IMR-90 (cell line): Measurements from ENCODE around the gene CDON. TPM values are rescaled to one million over a fixed set of nuclear protein-coding genes. Genes with fewer than 3 reads are reported as not detected.

Experiments
- ATAC-seq: fragments of 200-7000 bp; cut with Tn5 transposase; 2 replicates; pipeline ENCODE4 v1.9.1; 2020; ENCODE audit warnings: low read depth, mild to moderate bottlenecking, moderate library complexity
- BruUV-seq: library from RNA; stranded (reverse); fragments of 400-500 nt; replicated peaks from 2 replicates; lab custom pipeline; 2021; lab: Mats Ljungman, UMichigan
- CTCF ChIA-PET: fragments of 300-600 bp; formaldehyde crosslinking; extraction: SDS; loops from one replicate; lab custom pipeline; 2021; ENCODE audit warnings: antibody characterized with exemption; lab: Yijun Ruan, JAX
- POLR2A ChIA-PET: fragments of 300-600 bp; sonication (Branson Sonifier 250); formaldehyde crosslinking; loops from one replicate; lab custom pipeline; 2022; ENCODE audit warnings: antibody characterized with exemption; ENCODE audit not compliant: unreplicated experiment; lab: Charles Lee
- DNase-seq: peaks from one replicate; pipeline ENCODE4 v3.0.0; 2013
- H2AFZ ChIP-seq: replicated peaks from 2 replicates; pipeline ENCODE3; 2013; ENCODE audit warnings: low read length, mild to moderate bottlenecking; ENCODE audit not compliant: poor library complexity
- H2AK5ac ChIP-seq: 2 replicates; pipeline ENCODE4 v1.6.1; 2013; ENCODE audit warnings: low read depth, low read length, inconsistent platforms
- H2AK9ac ChIP-seq: replicated peaks from 2 replicates; pipeline ENCODE3; 2013; ENCODE audit warnings: mild to moderate bottlenecking, low read depth, low read length, moderate library complexity; ENCODE audit not compliant: poor library complexity
- H2BK120ac ChIP-seq: 2 replicates; pipeline ENCODE4 v1.6.1; 2013; ENCODE audit warnings: low read depth, low read length, inconsistent platforms
- H2BK15ac ChIP-seq: 3 replicates; pipeline ENCODE4 v1.6.1; 2013; ENCODE audit warnings: low read depth, low read length, inconsistent platforms
- H2BK20ac ChIP-seq: 2 replicates; pipeline ENCODE4 v1.6.1; 2013; ENCODE audit warnings: low read depth, mild to moderate bottlenecking, inconsistent platforms, low read length, moderate library complexity
- H2BK5ac ChIP-seq: 2 replicates; pipeline ENCODE4 v1.6.1; 2013; ENCODE audit warnings: mild to moderate bottlenecking, low read depth, low read length, inconsistent platforms; ENCODE audit not compliant: poor library complexity, severe bottlenecking
- H3K14ac ChIP-seq: replicated peaks from 2 replicates; pipeline ENCODE4 v1.6.1; 2013; ENCODE audit warnings: low read depth, low read length, inconsistent platforms
- H3K18ac ChIP-seq: 2 replicates; pipeline ENCODE4 v1.6.1; 2013; ENCODE audit warnings: low read depth, low read length, control low read depth
- H3K23ac ChIP-seq: 2 replicates; pipeline ENCODE4 v1.6.1; 2013; ENCODE audit warnings: low read depth, low read length, inconsistent platforms
- H3K27ac ChIP-seq: 2 replicates; pipeline ENCODE4 v1.5.1; 2013; ENCODE audit warnings: mild to moderate bottlenecking, control low read depth, low read length; ENCODE audit not compliant: insufficient read depth
- H3K27me3 ChIP-seq: 2 replicates; pipeline ENCODE4 v1.6.1; 2013; ENCODE audit warnings: low read length; ENCODE audit not compliant: control insufficient read depth, insufficient read depth
- H3K36me3 ChIP-seq: 2 replicates; pipeline ENCODE4 v1.6.1; 2013; ENCODE audit warnings: low read length, mixed read lengths; ENCODE audit not compliant: control insufficient read depth, insufficient read depth
- H3K4ac ChIP-seq: 2 replicates; pipeline ENCODE4 v1.6.1; 2013; ENCODE audit warnings: low read depth, low read length, inconsistent platforms
- H3K4me1 ChIP-seq: 2 replicates; pipeline ENCODE4 v1.6.1; 2013; ENCODE audit warnings: low read length, mixed read lengths; ENCODE audit not compliant: control insufficient read depth, insufficient read depth
- H3K4me2 ChIP-seq: 2 replicates; pipeline ENCODE4 v1.6.1; 2013; ENCODE audit warnings: low read depth, mild to moderate bottlenecking, control low read depth, low read length, moderate library complexity
- H3K4me3 ChIP-seq: 2 replicates; pipeline ENCODE4 v1.5.1; 2013; ENCODE audit warnings: low read depth, mild to moderate bottlenecking, control low read depth, low read length, moderate library complexity; ENCODE audit not compliant: insufficient read depth
- H3K56ac ChIP-seq: 2 replicates; pipeline ENCODE4 v1.6.1; 2013; ENCODE audit warnings: low read length, inconsistent platforms; ENCODE audit not compliant: insufficient read depth; ENCODE audit errors: extremely low read depth
- H3K79me1 ChIP-seq, 2 experiments: 2 replicates each; pipeline ENCODE4 v1.6.1; 2013; ENCODE audit warnings: low read length in 2 of 2, inconsistent platforms in 1 of 2, low read depth in 1 of 2
- H3K9ac ChIP-seq: 2 replicates; pipeline ENCODE4 v1.6.1; 2013; ENCODE audit warnings: low read depth, low read length, control low read depth
- H3K9me1 ChIP-seq: 2 replicates; pipeline ENCODE4 v1.6.1; 2013; ENCODE audit warnings: low read length, inconsistent platforms; ENCODE audit not compliant: insufficient read depth
- H3K9me3 ChIP-seq: 2 replicates; pipeline ENCODE4 v1.6.1; 2013; ENCODE audit warnings: low read length; ENCODE audit not compliant: control insufficient read depth, insufficient read depth
- H4K20me1 ChIP-seq: 2 replicates; pipeline ENCODE4 v1.6.1; 2013; ENCODE audit warnings: low read length, inconsistent platforms; ENCODE audit not compliant: insufficient read depth
- H4K5ac ChIP-seq: 2 replicates; pipeline ENCODE4 v1.6.1; 2013; ENCODE audit warnings: mild to moderate bottlenecking, low read depth, low read length, control low read depth
- H4K8ac ChIP-seq, 2 experiments: 2 replicates each; pipeline ENCODE4 v1.6.1; 2013; ENCODE audit warnings: low read depth in 2 of 2, low read length in 2 of 2, control low read depth in 1 of 2, inconsistent platforms in 1 of 2
- H4K91ac ChIP-seq: 2 replicates; pipeline ENCODE4 v1.6.1; 2013; ENCODE audit warnings: low read depth, low read length, inconsistent platforms; ENCODE audit not compliant: insufficient read depth
- CEBPB ChIP-seq: IDR thresholded peaks from 2 replicates; pipeline ENCODE4 v1.6.1; 2012; ENCODE audit warnings: low read depth, low read length, improper control_type of control experiment
- CHD1 ChIP-seq: IDR thresholded peaks from 2 replicates; pipeline ENCODE4 v1.6.1; 2012; ENCODE audit warnings: low read depth, low read length, improper control_type of control experiment
- FOS ChIP-seq: fragments of 150-350 bp; IDR thresholded peaks from 2 replicates; pipeline ENCODE4 v1.6.1; 2016; ENCODE audit warnings: low read depth, low read length
- MAFK ChIP-seq: IDR thresholded peaks from 2 replicates; pipeline ENCODE4 v1.6.1; 2012; ENCODE audit warnings: low read depth, low read length, improper control_type of control experiment
- MAZ ChIP-seq: IDR thresholded peaks from 2 replicates; pipeline ENCODE4 v1.6.1; 2012; ENCODE audit warnings: low read depth, mild to moderate bottlenecking, low read length, improper control_type of control experiment, moderate library complexity, borderline replicate concordance
- NFE2L2 ChIP-seq: fragments of 150-350 bp; IDR thresholded peaks from 2 replicates; pipeline ENCODE4 v1.6.1; 2016; ENCODE audit warnings: low read depth, mild to moderate bottlenecking, low read length
- POLR2A ChIP-seq: IDR thresholded peaks from 2 replicates; pipeline ENCODE4 v1.6.1; 2012; ENCODE audit warnings: mild to moderate bottlenecking, low read depth, low read length
- RAD21 ChIP-seq: IDR thresholded peaks from 2 replicates; pipeline ENCODE4 v1.6.1; 2012; ENCODE audit warnings: low read length, improper control_type of control experiment
- RFX5 ChIP-seq: IDR thresholded peaks from 2 replicates; pipeline ENCODE4 v1.8.0; 2012; ENCODE audit warnings: low read depth, mild to moderate bottlenecking, low read length, moderate library complexity
- WGBS, 2 experiments: methylation state at CpG; one replicate each; pipeline versions ENCODE4 v1.1.5 to v1.1.7; 2013; ENCODE audit warnings: missing lambda C conversion rate in 2 of 2; ENCODE audit not compliant: insufficient read length in 1 of 2; ENCODE audit errors: extremely low coverage in 2 of 2; 5-methylcytosine and 5-hydroxymethylcytosine counted together
- dilution Hi-C: fragments of 300-500 bp; cut with HindIII; formaldehyde crosslinking; loops from one replicate; pipeline ENCODE4 v1.14.3; 2018; ENCODE audit warnings: low sequenced_read_pairs; ENCODE audit not compliant: unreplicated experiment
- in situ Hi-C: fragments of 300-500 bp; cut with MboI; formaldehyde crosslinking; loops from 3 replicates; pipeline ENCODE4 v1.14.3; 2019; ENCODE audit warnings: low sequenced_read_pairs, inconsistent platforms, mixed read lengths
- intact Hi-C: fragments of 100-400 bp; cut with micrococcal nuclease; formaldehyde crosslinking; loops from 2 replicates; pipeline ENCODE4 v1.10.0; 2022
- polyA plus RNA-seq, 3 experiments: library from polyadenylated mRNA; depleted of rRNA; stranded (reverse); fragments of >200 nt; gene quantifications; 2 replicates each; pipeline ENCODE4 v1.2.3, GENCODE V29; 2012; ENCODE audit warnings: low replicate concordance in 1 of 3
- total RNA-seq: library from RNA; depleted of rRNA; stranded (reverse); fragments of >200 nt; gene quantifications from 2 replicates; pipeline ENCODE4 v1.2.3, GENCODE V29; 2012
- TF ChIP-seq, protein P1 (sequence below): conservative IDR thresholded peaks from 2 replicates; pipeline ENCODE4 v1.5.1; 2012; ENCODE audit warnings: mild to moderate bottlenecking, low read depth, low read length, improper control_type of control experiment
- TF ChIP-seq, protein P2 (sequence below): fragments of 150-350 bp; IDR thresholded peaks from 2 replicates; pipeline ENCODE4 v1.6.1; 2017; ENCODE audit warnings: mild to moderate bottlenecking, antibody characterized with exemption, low read length, low read depth
- TF ChIP-seq, protein P3 (sequence below): fragments of 150-350 bp; IDR thresholded peaks from 2 replicates; pipeline ENCODE4 v1.6.1; 2016; ENCODE audit warnings: low read depth, mild to moderate bottlenecking, low read length, moderate library complexity, borderline replicate concordance

CDON gene
- total and polyA plus RNA-seq, 2 of the 4 experiments (the other 2 are of a cell fraction) = 1.2 to 3.8 TPM

DNA sequence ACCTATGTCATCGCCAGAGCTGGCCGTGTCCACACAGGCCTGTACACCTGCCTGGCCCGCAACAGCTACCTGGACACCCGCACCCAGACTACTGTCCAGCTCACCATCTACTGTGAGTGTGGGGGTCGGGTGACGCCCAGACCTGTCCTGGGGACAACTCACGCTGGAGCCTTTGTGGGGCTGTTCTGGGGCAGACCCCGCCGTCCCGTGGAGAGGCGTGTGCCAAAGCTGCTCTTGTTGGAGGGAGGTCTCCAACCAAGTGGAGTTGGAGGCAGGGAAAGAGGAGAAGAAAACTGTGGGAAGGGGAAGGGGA is 112.5 kb downstream of the CDON start:
- no peak overlapping the region for H2BK15ac ChIP-seq
- H3K4me3 ChIP-seq = no peak overlapping the region
- H3K23ac ChIP-seq = no peak overlapping the region
- no peak overlapping the region for H2AK9ac ChIP-seq
- H3K14ac ChIP-seq = no peak overlapping the region
- H3K4me2 ChIP-seq = no peak overlapping the region
- ATAC-seq = no peak
- H3K9ac ChIP-seq = no peak overlapping the region
- H3K18ac ChIP-seq = no peak overlapping the region
- in situ Hi-C loops (no loop called here), intact Hi-C loops (no loop called here), dilution Hi-C loops (no loop called here)
- H2AFZ ChIP-seq = peak overlapping the region; percentile 9
- H3K36me3 ChIP-seq = no peaks in the 10 kb centered on the region
- no peak overlapping the region for H2BK20ac ChIP-seq
- H2BK5ac ChIP-seq = no peak overlapping the region
- no TSS peak for BruUV-seq
- H2BK120ac ChIP-seq = no peak overlapping the region
- no peaks in the 10 kb centered on the region for H3K9me3 ChIP-seq
- no peak for DNase-seq
- 90% methylated on average over 5 of the region's 11 CpGs; no CpG with 5 or more reads in 1 of the 2 experiments for WGBS, 2 experiments
- no peak overlapping the region for H3K56ac ChIP-seq
- no peak overlapping the region for H3K4ac ChIP-seq
- no peak overlapping the region for H2AK5ac ChIP-seq
- no peak overlapping the region for H4K91ac ChIP-seq
- H4K8ac ChIP-seq = no peak overlapping the region
- ChIA-PET CTCF (no interaction called here), POLR2A (no interaction called here)
- no peaks in the 10 kb centered on the region for H3K79me1 ChIP-seq
- TF ChIP-seq, protein P1, sequence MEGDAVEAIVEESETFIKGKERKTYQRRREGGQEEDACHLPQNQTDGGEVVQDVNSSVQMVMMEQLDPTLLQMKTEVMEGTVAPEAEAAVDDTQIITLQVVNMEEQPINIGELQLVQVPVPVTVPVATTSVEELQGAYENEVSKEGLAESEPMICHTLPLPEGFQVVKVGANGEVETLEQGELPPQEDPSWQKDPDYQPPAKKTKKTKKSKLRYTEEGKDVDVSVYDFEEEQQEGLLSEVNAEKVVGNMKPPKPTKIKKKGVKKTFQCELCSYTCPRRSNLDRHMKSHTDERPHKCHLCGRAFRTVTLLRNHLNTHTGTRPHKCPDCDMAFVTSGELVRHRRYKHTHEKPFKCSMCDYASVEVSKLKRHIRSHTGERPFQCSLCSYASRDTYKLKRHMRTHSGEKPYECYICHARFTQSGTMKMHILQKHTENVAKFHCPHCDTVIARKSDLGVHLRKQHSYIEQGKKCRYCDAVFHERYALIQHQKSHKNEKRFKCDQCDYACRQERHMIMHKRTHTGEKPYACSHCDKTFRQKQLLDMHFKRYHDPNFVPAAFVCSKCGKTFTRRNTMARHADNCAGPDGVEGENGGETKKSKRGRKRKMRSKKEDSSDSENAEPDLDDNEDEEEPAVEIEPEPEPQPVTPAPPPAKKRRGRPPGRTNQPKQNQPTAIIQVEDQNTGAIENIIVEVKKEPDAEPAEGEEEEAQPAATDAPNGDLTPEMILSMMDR = no peak
- TF ChIP-seq RFX5 = no peak
- no peak for TF ChIP-seq POLR2A
- TF ChIP-seq, protein P2, sequence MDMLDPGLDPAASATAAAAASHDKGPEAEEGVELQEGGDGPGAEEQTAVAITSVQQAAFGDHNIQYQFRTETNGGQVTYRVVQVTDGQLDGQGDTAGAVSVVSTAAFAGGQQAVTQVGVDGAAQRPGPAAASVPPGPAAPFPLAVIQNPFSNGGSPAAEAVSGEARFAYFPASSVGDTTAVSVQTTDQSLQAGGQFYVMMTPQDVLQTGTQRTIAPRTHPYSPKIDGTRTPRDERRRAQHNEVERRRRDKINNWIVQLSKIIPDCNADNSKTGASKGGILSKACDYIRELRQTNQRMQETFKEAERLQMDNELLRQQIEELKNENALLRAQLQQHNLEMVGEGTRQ = no peak
- no peak for TF ChIP-seq NFE2L2
- no peak for TF ChIP-seq CEBPB
- TF ChIP-seq, protein P3, sequence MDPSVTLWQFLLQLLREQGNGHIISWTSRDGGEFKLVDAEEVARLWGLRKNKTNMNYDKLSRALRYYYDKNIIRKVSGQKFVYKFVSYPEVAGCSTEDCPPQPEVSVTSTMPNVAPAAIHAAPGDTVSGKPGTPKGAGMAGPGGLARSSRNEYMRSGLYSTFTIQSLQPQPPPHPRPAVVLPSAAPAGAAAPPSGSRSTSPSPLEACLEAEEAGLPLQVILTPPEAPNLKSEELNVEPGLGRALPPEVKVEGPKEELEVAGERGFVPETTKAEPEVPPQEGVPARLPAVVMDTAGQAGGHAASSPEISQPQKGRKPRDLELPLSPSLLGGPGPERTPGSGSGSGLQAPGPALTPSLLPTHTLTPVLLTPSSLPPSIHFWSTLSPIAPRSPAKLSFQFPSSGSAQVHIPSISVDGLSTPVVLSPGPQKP = no peak
- no peak for TF ChIP-seq FOS
- TF ChIP-seq MAZ = no peak
- TF ChIP-seq RAD21 = no peak
- TF ChIP-seq CHD1 = no peak
- no peak for TF ChIP-seq MAFK
- H3K27ac ChIP-seq = no peak overlapping the region
- H3K4me1 ChIP-seq = no peaks in the 10 kb centered on the region
- H3K27me3 ChIP-seq = peaks cover 6% of the 10 kb centered on the region
- no peaks in the 10 kb centered on the region for H3K9me1 ChIP-seq
- H4K20me1 ChIP-seq = no peaks in the 10 kb centered on the region
- H4K5ac ChIP-seq = no peak overlapping the region
